Gastrocnemius medialis (tissue), 4 donors: ENCODE data around the gene PLAAT4.

ENCODE experiments used
- CTCF ChIP-seq, 5 experiments: fragments of 450-650 bp in 3 of 5; fragments of 200-600 bp in 2 of 5; sonication (generic) in 2 of 5; IDR thresholded peaks in 4 of 5; conservative IDR thresholded peaks in 1 of 5; 1 replicate in 4 of 5; 2 replicates in 1 of 5; pipeline ENCODE4 v1.5.1; 2016 to 2019; ENCODE audit warnings: antibody characterized with exemption in 5 of 5, mild to moderate bottlenecking in 3 of 5, moderate library complexity in 3 of 5
- POLR2A ChIP-seq, 2 donors: fragments of 450-650 bp; IDR thresholded peaks; one replicate each; pipeline ENCODE4 v1.6.1; 2017; ENCODE audit warnings: antibody characterized with exemption in 2 of 2, mild to moderate bottlenecking in 2 of 2, moderate library complexity in 2 of 2

DNA sequence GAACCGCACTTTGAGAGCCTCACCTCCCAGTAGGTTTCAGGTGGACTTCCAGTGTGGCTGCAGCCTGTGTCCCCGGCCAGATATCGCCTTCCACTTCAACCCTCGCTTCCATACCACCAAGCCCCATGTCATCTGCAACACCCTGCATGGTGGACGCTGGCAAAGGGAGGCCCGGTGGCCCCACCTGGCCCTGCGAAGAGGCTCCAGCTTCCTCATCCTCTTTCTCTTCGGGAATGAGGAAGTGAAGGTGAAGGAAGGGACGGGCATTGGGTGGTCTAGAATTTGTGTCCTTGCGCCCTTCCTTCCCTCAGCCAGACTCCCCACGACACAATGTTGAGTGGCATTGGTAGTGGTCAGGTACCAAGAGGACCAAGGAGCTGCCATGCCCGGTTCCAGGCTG, 27.9 kb upstream of the PLAAT4 start:
- TF ChIP-seq POLR2A (IDR thresholded peaks at IDR 0.05) (no peak), CTCF (IDR thresholded peaks at IDR 0.05 in 4 of 5, conservative IDR thresholded peaks at IDR 0.05 in 1 of 5) (no peak)
